HG03521 (cell line): Measurements from ENCODE around the gene NTMT2.
A peak's percentile ranks its signal among the peaks of the same experiment; 100 is the strongest.
"Not testable (repeated sequence)": the region's sequence is repeated elsewhere in the genome, so short reads cannot be mapped to it uniquely, and the experiment has no call there.

Experiments
- ATAC-seq: cut with Tn5 transposase; IDR thresholded peaks from one replicate; pipeline ENCODE4 v1.9.1; 2021; ENCODE audit warnings: mild to moderate bottlenecking, moderate library complexity; ENCODE audit not compliant: unreplicated experiment

NTMT2 gene

DNA sequence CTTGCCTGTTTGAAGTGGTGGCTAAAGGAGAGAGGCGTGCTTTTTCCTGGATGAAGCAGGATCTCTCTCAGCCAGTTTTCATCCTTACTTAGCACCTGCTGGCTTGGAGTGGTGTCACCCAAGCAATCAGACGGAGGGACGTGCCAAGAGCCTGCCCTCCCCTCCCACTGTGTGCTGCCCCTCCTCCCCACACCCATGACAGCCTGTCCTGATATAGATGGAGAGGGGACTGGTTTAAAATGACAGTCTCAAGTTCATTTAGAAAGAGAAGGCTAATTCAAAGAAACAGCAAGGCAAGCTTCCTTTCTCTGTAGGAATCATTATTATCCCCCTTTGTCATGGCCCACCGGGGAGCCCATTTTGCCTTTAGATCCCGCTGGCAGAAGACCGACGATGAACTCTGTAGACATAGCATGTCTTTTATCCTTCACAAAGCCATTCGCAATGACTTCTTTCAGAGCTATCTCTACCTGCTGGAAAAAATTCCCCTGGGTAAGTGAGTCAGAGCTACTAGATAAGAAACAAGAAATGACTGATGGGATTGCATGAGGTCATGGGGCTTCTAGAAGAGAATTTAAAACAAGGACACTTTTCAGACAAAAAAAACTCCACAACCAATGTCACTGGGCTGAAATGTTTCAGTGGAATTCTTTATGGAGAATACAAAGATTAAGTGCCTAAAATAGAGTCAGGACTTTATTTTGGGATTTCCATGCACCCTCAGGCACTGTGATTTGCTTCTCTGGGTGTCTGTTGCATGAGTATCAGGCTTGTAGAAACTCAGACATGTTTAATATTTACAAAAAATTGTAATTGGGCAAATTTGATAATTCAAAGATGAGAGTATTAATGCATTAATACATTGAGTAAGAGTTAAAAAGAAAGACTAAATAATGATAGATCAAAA lies at the start of gene NTMT2:
Gene NTMT2 (plus strand): TSS at position 190 of the 907 bp plus-strand sequence. CDS start 149 bp downstream, at position 339.
- no peak for ATAC-seq

DNA sequence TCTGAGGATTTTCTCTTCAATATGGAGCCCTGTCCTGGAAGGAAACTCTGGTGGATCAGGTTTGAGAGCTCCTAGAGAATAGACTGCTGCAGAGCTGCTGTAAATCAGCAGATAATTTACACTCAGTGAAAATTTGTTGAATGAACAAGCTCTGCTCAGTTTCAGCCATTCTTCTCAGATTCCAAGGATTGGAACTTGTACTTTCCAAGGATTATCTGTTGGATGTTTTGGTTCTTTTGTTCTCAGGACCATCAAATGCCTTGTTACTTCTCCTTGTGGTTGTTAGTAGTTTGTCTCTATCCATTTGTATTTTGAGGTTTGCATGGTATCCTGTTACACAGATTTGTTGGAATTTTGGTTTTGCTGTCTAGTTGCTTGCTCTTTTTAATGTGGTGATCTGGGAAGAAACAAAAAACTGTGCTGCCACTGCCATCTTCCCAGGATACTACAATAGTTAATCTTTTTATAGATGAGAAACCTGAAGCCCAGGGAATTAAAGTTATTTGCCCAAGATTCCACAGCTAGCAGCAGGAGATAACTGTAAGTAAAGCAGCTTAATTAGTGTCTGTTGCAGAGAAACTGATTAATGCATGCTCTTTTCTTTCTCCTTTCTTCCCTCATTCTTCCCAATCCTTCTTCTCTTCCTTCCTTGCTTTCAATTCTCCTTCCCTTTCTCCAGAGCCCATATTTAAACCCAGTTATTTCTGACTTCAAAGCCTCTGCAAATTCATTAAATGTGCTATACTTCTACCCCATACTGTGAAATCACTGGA lies 49.6 kb upstream of the NTMT2 start:
- ATAC-seq = no peak

DNA sequence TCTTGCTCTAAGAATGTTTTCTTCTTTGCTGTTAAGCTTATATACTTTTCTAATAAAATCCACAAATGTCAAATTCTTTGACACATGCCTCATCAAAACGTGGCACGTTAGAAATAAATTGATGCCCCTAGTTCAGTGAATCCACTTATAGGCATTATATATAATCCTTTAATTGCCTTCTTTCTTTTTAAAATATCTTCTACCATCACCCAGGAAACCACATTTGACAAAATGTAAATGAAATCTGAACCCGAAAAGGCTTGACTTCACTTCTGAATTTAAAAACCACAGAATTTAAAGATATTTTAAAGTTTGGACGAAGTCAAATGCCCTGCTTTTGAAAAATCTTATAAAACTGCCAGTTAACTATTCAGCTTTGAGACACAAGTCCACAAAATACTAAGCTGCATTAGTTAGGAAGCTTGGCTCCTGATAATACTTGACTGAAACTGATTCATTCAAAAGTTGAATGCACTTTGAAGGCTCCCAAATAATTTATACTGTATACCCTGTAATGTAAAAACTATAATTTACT lies 48.9 kb upstream of the NTMT2 start:
- ATAC-seq = no peak

DNA sequence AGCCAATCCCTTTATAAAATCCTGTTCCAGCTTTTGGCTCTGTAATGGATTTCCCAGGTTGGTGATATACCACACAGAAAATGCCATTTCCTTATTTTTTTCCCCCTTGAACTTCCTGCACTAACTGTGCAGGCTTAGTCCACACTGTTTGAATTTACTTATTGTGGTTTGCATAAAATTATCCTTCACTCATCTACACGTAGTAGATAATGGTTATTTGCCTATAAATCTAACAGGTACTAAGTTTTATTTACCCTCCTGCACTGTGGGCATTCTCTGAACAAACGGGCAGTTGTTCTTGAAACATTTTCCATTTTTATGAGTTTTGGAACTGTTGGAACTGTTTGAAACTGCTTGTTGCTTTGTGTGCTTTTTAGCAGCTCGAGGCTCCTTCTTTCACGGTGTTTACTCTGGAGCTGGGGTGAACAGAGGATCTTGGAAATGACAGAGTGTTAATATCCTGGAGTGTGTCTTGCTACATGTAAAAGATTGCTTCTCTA lies 48.3 kb upstream of the NTMT2 start:
- ATAC-seq = no peak

DNA sequence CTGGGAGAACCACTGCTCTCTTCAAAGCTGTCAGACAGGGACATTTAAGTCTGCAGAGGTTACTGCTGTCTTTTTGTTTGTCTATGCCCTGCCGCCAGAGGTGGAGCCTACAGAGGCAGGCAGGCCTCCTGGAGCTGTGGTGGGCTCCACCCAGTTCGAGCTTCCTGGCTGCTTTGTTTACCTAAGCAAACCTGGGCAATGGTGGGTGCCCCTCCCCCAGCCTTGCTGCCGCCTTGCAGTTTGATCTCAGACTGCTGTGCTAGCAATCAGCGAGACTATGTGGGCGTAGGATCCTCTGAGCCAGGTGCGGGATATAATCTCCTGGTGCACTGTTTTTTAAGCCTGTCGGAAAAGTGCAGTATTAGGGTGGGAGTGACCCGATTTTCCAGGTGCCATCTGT lies 32.6 kb upstream of the NTMT2 start:
- not testable (repeated sequence) for ATAC-seq

DNA sequence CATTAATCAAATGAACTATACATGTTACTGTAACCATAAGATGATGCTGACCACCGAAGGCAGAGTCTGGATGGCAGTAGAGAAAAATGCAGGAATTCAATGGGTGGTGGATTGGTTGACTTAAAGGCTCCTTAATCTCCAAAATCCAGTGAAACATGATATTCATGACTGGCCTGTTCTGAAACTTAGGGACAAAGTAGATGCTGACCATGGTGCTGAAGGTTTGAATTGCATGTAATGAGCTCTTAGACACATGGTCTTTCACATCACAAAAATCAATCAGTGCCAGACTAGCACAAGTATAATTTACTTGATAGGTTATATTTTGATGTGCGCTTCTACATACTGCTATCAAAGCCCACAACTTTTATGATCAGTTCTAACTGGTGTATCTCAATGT lies 30.9 kb upstream of the NTMT2 start:
- no peak for ATAC-seq

DNA sequence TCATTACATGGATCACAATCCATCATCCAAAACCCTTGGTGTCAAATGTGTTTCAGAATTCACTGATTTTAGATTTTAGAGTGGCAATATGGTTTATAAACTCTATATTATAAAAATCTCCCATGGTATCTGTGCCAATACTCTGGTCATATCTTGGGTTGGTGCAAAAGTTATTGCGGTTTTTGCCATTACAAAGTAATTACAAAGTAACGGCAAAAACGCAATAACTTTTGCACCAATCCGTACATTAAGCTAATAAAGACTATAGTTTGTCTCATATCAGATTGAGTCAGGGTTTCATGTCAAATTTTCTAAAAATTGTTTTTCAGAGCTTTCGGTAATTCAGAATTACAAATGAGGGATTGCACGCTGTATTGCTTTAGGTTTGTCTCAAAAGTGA lies 23.4 kb upstream of the NTMT2 start:
- ATAC-seq = no peak

DNA sequence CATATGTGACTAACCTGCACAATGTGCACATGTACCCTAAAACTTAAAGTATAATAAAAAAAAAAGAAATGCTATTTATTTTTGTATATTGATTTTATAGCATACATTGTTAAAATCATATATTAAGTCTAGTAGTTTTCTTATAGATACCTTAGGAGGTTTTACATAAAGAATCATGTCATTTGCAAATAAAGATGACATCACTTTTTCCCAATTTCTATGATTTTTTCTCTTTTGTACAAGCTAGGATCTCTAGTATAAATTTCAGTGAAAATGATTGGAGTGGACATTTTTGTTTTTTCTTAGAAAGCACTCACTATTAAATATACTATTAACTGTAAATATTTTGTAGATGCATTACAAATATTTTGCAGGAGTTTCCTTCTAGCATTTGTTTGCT lies 20.5 kb upstream of the NTMT2 start:
- no peak for ATAC-seq

DNA sequence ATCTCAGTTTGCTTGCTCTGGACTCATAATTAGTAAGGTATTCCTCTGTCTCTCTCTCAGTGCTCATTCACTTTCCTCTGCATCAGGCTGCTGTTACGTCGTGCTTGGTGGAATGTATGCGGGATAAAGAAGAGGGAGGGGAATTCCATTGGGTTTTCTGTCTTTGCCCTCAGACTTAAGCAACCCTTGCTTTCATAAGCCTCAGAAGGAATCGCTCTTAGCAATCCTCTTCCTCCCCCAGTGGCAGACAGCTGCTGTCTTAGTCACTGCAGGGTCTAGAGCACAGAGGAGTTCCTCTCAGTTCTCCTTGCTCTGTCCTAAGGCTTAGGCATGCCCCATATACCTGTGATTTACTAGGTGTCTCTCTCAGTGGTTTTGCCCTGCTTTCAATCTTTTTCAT lies 19.1 kb upstream of the NTMT2 start:
- ATAC-seq = peak; percentile 85

DNA sequence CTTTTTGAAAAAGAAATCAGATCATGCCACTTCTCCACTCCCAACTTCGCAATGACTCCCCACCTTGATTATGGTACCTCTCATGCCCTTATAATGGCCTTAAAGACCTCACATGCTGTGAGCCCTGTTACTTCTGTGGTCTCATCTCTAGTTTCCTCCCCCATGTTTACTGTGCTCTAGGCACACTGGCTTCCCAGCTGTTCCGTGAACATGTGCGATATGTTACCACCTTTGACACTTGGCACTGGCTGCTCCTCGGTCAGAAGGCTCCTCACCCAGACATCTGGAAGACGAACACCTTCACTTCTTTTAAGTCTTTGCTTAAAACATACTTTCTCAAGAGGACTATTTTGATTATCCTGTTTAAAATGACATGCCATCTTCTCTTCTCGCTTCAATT lies 14.3 kb upstream of the NTMT2 start:
- no peak for ATAC-seq

DNA sequence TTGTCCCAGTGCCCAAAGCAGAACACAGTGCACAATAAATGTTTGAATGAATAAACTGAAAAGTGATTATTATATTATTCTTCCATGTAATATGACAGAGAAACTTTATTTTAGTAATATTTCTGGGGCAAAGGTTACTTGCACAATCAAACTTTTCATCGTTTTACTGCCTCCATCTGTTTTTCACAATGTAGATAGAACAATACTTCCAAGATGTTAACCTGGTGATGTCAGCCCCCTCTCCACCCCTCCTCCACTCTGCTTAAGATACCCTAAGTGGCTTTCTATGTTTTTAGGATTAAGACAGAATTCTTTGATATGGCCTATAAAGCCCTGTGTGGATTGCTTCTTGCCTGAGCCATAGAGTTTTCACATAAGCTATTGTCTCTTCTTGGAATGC lies 13.8 kb upstream of the NTMT2 start:
- ATAC-seq = no peak

DNA sequence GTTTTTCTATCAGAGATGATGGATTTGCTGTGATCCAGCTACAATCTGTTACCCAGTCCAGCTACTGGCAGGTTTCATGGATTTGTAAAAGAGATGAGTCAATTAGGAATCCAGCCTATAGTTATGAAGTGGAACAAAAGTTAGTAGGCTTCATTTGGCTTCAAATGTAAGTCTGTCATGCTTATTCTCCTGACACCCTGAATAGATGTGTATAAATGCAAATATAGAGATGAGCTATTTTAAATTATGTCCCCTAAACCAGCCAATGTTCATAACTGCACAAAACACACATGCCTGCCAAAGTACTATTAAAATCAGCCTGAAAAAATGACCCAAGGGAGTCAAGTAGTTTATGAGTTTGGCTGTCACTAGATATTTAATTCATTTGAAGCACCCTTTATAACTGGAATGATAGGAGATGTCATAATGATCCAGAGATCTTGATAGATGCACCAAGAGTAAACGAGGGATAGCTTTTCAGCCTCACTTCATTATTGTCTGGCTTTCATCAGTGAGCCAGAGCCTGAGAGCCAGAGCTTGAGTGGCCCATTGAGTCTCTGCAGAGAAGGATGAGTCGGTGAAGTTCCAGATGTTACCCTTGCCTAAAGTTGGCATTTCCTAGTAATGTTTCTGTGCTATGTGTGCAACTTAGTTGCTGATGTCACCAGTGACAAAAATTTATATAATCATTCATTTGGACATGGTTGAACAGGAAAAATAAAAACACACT lies 11.8 kb upstream of the NTMT2 start:
- no peak for ATAC-seq

DNA sequence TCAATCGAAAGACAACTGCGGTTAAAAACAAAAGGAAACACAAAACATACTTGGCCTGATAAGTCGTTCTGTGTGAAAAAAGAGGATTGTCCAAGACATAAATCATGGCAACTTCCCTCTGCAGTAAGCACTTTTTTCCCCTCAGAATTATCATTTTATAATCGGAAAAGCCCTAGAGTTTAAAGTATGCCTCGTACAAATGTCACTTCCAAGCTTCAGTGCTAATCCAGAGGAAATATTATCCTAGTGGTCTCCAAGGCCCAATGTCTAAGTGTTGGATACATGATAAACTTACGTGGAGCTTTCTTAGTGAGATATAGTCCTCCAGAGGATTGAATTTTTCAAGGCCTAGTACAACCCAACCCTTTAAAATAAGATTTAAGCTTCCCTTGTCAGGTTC lies 11.2 kb upstream of the NTMT2 start:
- no peak for ATAC-seq

DNA sequence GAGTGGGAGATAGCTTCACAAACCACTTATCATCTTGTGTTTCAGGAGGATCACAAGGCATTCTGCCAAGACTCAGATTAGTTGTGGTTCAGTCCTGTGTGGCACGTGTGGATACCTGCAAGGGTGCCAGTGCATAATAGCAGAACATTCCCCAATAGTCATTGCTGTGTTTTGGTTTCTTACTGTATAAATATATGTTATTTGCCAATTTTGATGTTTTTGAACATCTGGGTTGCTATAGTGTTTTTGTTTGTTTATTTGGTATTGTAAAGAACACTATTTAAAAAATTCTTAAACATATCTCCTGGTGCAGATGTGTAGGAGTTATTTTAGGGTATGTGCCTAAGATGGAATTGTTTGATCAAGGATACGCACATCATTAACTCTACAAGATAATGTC lies 5.4 kb upstream of the NTMT2 start:
- ATAC-seq = no peak

DNA sequence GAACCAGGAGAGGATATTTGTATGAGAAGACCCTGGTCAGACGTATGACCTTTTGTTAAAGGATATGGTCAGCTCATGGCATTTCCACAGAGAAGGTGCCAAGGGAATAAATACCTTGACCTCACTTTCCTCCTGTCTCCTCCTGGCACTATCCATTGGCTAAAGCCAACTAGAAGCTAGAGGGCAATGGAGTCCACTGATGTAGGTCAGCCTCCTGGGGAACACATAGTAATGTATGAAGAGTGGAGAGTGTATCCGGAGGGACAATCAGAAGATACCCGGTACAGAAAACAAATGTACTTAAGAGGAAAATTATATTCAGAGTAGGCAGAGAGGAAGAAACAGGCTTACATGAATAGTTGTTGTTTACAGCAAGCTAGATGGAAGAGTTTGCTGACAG lies 698 bp upstream of the NTMT2 start:
- ATAC-seq = no peak

DNA sequence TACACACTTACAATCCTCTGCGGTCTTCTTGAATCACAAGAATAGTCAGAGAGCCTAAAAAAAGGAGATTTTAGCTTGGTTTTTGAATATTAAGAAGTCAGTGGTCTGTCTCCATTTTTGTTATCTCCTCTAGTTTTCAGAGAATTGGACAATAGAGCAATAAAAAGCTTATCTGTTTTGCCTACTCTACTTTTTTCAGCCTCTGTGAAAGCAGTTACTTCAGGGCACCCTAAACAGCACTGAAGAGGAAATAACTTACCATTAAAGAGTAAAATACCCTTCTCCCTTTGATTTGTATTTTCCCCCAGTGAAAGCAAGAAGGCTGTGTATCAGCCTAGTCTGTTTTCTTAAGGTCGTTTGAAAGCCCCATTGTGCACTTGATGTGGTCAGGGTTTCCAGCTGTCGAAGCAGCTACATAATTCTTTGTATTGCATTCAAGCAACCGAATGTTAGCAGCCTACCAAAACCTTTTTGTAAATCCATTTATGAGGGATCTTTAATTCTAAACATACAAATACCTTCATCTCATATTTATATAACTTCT lies 1.0 kb downstream of the NTMT2 start:
- no peak for ATAC-seq

DNA sequence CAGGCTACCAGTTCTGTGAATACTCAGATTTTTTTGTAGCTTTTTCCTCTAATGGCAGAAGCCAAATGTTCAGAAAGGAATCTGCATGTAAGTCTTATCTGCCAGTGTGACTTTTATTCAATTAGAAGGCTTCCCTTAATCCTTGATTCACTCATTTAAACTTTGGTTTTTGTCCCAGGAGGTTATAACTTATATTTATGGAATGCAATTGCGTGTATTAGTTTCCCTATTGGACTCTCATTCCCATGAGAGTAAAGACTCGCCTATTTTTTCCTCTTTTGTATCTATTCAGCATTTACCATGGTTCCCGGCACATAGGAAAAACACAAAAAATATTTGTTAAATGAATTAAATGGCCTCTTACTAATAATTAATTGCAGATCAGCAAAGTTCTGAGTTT lies 3.5 kb downstream of the NTMT2 start:
- no peak for ATAC-seq

DNA sequence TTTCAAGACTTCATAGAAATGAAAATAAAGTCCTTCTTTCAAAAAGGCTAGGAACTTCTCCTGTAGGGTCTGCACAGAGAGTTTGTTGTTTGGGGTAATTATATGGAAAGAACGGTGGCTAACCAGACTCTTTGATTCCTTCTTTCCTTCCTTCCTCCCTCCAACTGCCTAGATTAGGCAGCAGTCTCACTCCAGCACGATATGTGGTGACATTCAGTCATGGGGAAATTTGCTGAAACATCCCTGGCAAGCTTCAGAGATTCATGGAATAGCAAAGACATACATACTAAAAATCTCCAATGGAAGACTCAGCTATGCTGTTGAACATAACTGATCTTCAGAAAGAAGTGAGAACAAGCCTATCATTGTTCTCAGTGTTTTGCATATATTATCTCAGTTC lies 4.3 kb downstream of the NTMT2 start:
- ATAC-seq = no peak

DNA sequence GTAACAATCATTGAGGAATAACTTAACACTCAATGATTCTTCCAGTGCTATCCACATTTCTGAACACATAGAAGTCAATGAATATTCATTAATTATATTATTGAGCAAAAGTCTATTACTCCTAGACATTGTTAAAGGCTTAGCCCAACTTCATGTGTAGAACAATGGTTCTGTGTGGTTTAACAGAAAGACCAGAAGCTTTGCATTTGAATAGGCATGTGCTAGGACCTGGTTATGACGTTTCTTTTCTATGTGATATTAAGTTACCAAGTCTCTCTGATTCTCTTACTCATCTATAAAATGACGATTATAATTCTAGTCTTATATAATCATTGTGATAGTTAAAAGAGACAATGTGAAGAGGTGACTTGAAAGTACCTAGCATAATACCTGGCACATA lies 5.2 kb downstream of the NTMT2 start:
- ATAC-seq = no peak

DNA sequence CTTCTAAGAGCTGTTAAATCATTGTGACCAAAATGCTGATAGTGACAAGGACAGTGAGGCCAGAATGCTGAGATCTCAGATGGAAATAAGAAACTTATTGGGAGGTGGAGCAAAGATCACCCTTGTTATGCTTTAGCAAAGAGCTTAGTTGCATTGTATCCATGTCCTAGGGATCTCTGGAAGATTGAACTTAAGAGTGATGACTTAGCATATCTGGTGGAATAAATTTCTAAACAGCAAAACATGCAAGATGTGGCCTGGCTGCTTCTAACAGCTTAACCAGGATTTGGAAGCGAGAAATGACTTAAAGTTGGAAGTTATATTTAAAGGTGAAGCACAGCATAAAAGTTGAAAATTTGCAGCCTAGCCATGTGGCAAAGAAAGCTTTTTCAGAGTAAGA lies 7.7 kb downstream of the NTMT2 start:
- no peak for ATAC-seq

DNA sequence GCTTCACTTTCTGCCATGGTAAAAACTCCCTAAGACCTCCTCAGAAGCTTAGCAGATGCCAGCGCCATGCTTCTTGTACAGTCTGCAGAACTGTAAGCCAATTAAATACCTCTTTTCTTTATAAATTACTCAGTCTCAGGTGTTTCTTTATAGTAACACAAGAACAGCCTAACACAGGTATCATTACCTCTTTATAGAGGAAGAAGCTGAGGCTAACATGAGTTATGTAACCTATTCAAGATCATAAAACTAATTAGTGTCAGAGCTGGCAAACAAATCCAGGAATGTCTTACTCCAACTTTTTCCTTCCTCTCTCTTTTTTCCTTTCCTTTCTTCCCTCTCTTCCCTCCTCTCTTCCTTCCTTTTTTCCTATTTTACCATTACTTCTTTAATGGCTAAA lies 9.3 kb downstream of the NTMT2 start:
- ATAC-seq = no peak
